ENCODE measurements around the gene GMPPB. TPM values are rescaled to one million over a fixed set of nuclear protein-coding genes. Genes with fewer than 3 reads are reported as not detected.
"Not testable (repeated sequence)": the region's sequence is repeated elsewhere in the genome, so short reads cannot be mapped to it uniquely, and the experiment has no call there.

Gene GMPPB
- total RNA-seq, 1 experiment from 2014 or later, result 38.8 TPM

DNA sequence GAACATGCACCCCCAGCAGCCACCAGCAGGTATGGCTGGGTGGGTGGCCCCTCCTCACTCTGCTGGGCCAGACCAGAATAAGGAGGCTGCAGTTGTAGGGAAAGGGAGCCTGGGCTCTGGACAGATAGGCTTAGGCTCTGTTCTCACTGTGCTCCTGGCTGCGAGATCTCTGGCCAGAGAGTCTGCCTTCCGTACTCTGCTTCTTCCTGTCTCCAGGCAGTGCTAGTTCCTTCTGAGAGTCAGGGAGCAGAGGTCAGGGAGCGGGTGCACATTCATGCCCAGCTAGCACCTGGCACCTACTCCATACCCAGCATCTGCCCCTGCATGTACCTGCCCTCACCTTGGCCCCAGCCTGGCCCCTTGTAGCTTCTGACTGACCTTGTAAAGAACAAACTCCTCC lies 32.3 kb downstream of the GMPPB start:
- DNase-seq (ENCODE audit: low read depth), result not testable (repeated sequence)

DNA sequence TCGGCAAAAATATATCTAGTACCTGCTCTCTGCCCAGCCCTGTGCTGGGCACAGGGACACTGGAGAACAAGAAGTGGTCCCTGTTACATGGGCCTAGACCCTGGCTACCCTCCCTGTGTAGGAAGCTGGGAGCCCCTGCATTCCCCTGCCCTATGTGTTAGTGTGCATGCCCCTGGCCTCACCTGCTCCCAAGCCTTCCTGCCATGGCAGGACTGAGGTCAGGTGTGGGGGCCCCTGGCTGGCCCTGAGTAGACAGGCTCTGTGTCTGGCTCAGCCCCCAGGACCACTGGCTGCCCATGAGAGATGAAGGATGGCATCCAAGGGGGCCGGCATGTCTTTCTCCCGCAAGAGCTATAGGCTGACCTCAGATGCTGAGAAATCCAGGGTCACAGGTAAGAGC lies 32.9 kb downstream of the GMPPB start:
- not testable (repeated sequence) for DNase-seq (ENCODE audit: low read depth)

GRCh38 chr3:49689908-49690624 lies 33.7 kb downstream of the GMPPB start:
- not testable (repeated sequence) for DNase-seq (ENCODE audit: low read depth)

- peak; percentile 85 for DNase-seq (ENCODE audit: low read depth)
Measured at GRCh38 chr3:49689046-49689907, 34.5 kb downstream of the GMPPB start, which contains the start of the genes MST1 and RNF123. MST1 (minus strand) TSS chr3:49689474; CDS start chr3:49688691, 783 bp downstream. RNF123 (plus strand) TSS chr3:49689557; CDS start chr3:49691166, 1,609 bp downstream.

DNA sequence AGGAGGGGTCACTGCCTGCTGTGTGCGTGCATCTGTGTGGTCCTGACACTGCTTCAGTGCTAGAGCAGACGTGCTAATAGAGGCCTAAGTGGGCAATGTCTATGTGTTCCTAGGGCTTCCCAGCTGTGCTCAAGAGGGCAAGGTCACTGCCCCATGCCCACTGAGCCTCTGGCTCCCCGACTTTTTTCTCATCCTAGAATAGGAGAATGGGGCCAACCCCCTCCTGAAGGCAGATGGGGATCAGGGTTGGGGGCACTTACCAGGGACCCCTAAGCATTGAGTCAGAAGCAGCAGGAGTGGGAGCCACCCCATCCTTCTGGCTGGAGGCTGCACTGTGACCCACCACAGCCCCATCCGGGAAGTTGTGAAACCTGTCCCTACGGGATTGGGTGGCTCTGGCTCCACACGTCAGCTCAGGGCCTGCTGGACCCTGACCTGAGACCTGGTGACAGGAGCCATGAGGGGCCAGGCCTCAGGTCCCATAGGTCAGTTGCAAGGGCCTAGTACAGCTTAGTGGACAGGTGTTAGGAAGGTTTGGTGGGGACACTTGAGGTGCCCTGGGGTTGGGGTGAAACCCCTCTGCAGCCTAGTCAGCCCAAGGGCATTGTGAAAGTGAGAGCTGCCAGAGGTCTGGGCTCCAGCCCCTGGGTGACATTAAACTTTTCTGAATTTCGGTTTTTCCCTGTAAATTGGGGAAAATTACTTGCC lies 35.3 kb downstream of the GMPPB start:
- not testable (repeated sequence) for DNase-seq (ENCODE audit: low read depth)

DNA sequence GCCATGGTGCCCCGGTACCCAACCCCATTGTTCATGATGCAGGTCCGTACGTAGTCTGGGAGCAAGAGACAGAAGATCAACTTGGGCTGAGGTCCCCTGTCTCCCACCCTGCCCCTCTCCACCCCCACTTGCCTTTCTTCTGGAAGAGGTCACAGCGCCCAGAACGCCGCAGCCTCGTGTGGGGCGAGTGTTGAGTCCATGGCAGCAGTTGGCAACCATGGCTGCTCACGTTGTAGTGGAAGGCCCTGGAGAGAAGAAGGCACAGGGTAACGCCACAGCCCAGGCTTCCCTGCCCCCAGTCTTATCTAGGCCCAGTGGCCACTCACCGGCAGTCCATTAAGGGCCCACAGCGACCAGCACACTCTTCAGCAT lies 36.3 kb downstream of the GMPPB start:
- DNase-seq (ENCODE audit: low read depth), result not testable (repeated sequence)

GRCh38 chr3:49686769-49687423 lies 36.9 kb downstream of the GMPPB start:
- not testable (repeated sequence) for DNase-seq (ENCODE audit: low read depth)

- not testable (repeated sequence) for DNase-seq (ENCODE audit: low read depth)
Measured at GRCh38 chr3:49686346-49686745, 37.4 kb downstream of the GMPPB start.

- DNase-seq (ENCODE audit: low read depth), result not testable (repeated sequence)
Measured at GRCh38 chr3:49685846-49686245, 37.9 kb downstream of the GMPPB start.

DNA sequence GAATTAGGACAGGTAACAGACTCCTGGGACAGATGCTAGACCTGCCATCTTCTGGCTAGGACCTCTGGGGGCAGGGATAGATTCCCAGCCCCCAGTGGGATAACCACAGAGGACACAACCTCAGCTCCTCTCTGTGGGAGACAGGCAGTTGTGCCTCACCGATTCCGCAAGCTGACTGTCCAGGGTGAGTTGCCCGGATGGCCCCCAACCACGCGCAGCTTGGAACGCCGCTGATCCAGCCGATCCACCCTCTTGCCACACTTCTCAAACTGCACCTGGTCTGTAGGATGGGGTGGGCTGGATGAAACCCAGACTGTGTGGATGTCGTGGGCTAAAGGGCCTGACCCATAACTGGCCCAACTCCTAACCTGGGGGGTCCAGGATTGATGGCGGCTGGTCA lies 38.6 kb downstream of the GMPPB start:
- DNase-seq (ENCODE audit: low read depth), result not testable (repeated sequence)

DNA sequence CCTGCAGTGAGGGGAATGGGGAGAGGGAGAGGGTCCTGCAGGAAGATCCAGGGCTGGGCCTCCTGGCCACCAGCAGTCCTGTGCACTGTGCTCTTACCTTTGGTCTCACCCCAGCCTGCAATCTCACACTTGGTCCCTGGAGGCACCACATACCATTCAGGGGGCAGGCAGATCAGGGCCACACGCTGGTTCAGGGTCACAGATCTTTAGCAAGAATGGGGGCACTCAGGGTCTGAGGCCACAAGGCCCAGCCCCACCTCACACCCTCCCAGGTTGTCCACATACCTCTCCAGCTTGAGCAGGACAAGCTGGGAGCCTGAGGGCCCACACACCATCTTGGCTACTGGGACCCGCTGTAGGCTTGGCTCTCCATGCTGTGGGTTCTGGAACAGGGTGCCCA lies 39.3 kb downstream of the GMPPB start:
- not testable (repeated sequence) for DNase-seq (ENCODE audit: low read depth)

- DNase-seq (ENCODE audit: low read depth), result no peak
Measured at GRCh38 chr3:49683162-49683561, 40.6 kb downstream of the GMPPB start.

GRCh38 chr3:49681543-49681942 lies 42.2 kb downstream of the GMPPB start:
- DNase-seq (ENCODE audit: low read depth), result no peak

- no peak for DNase-seq (ENCODE audit: low read depth)
Measured at GRCh38 chr3:49681232-49681522, 42.6 kb downstream of the GMPPB start.

DNA sequence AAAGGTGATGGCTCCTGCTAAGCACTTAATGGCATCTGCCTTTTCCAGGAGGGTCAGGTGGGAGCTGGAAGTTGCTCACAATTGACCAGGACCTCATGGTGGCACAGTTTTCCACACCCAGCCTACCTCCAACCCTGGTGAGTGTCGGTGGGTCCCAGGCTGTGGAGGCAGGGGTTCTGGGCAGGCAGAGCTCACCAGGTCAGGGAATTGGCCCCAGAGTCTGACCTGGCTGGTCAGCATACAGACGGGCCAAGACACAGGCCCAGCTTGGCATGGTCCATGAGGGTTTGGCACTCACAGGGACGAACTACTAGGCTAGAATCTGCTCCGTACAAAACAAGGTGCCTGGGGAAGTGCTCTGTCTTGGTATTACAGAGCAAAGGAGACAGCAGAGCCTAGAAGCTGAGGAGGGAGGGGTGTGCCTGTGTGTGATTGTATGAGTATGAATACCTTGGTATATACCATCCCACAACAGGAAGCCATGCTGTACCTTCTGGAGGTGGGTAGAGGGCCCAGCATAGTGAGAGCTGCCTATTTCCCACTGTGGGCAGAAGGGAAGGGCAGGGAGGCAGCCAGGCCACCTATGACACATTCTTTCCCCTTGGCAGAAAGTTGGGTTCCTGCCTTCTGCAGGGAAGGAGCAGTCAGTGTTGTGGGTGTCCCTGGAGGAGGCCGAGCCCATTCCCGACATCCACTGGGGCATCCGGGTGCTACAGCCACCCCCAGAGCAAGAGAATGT lies 43.1 kb downstream of the GMPPB start:
- no peak for DNase-seq (ENCODE audit: low read depth)

DNA sequence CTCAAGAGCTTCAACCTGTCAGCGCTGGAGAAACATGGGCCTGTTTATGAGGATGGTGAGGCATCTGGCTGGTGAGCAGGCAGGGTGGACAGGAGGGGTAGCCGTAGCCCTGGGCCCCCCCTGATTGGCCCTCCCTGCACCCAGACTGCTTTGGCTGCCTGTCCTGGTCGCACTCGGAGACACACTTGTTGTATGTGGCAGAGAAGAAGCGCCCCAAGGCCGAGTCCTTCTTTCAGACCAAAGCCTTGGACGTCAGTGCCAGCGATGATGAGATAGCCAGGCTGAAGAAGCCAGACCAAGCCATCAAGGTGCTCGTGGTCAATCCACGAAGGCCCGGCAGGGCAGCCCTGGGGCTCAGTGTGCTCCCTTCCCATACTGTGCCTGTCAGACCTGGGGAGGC lies 47.8 kb downstream of the GMPPB start:
- DNase-seq (ENCODE audit: low read depth), result no peak

- DNase-seq (ENCODE audit: low read depth), result no peak
Measured at GRCh38 chr3:49674497-49674983, 49.2 kb downstream of the GMPPB start.

- peak; percentile 98 for DNase-seq (ENCODE audit: low read depth)
Measured at GRCh38 chr3:49673715-49674496, 49.8 kb downstream of the GMPPB start, which contains the start of gene APEH. APEH (plus strand) TSS chr3:49674351; CDS start chr3:49674402, 51 bp downstream.

DNA sequence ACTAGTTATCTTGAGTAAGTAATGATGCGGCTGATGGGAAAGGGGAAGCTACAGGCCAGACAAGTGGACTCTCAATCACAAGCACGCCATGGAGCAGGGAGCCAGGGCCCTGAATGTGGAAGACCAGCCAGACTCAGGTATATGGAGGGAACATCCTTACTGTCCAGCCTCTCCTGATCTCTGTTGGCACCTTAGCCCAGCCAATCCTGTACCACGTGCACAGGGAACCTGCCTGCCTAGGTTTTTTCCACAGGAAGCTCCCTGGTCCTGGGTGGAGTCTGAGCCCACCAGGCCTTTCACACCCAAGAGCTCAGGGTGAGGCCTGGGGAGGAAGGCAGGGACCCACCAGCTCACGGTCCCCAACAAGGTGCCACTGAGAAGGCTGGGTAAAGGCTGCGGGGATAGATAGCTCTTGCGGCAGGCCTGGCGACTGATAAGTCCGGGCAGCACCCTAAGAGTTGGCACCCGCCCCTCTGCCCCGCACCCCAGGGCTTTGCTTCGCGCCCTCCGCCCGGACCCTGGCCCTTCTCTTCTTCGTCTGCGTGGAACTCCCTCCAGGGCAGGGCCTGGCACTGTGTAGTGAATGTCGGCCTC lies 50.5 kb downstream of the GMPPB start:
- no peak for DNase-seq (ENCODE audit: low read depth)
